Activated B cell treated with CpG ODN at 0.5 μM for 24 hours (primary cell): ENCODE measurements around the gene MPC1. TPM values are rescaled to one million over a fixed set of nuclear protein-coding genes. Genes with fewer than 3 reads are reported as not detected.

Experiments
- ATAC-seq: fragments of 200-7000 bp; cut with Tn5 transposase; one replicate; pipeline ENCODE4 v1.10.0; 2021; ENCODE audit warnings: low read depth, mild to moderate bottlenecking, moderate library complexity
- CTCF ChIA-PET: fragments of 350-600 bp; sonication (Branson Sonifier 250); formaldehyde crosslinking; loops from one replicate; lab custom pipeline; 2021; ENCODE audit warnings: antibody characterized with exemption; lab: Charles Lee
- POLR2A ChIA-PET: fragments of 350-600 bp; sonication (Branson Sonifier 250); formaldehyde crosslinking; loops from one replicate; lab custom pipeline; 2021; ENCODE audit warnings: antibody characterized with exemption; lab: Charles Lee
- DNase-seq: peaks from one replicate; pipeline ENCODE4 v3.0.0; 2022
- H3K27ac Mint-ChIP-seq: one replicate; pipeline ENCODE4 v1.8.0; 2020; ENCODE audit warnings: mixed read lengths
- H3K27me3 Mint-ChIP-seq: one replicate; pipeline ENCODE4 v1.8.0; 2021; ENCODE audit warnings: mixed read lengths
- H3K36me3 Mint-ChIP-seq: one replicate; pipeline ENCODE4 v1.8.0; 2021; ENCODE audit warnings: low read depth, mixed read lengths
- H3K4me1 Mint-ChIP-seq: one replicate; pipeline ENCODE4 v1.8.0; 2021; ENCODE audit warnings: mixed read lengths
- H3K4me3 Mint-ChIP-seq: one replicate; pipeline ENCODE4 v1.8.0; 2020; ENCODE audit warnings: mild to moderate bottlenecking, mixed read lengths
- H3K9me3 Mint-ChIP-seq: one replicate; pipeline ENCODE4 v1.8.0; 2020; ENCODE audit warnings: mixed read lengths
- CTCF ChIP-seq: fragments of 200-600 bp; IDR thresholded peaks from one replicate; pipeline ENCODE4 v1.8.0; 2022; ENCODE audit warnings: antibody characterized with exemption, mild to moderate bottlenecking
- intact Hi-C: fragments of 100-400 bp; cut with micrococcal nuclease; formaldehyde crosslinking; loops from one replicate; pipeline ENCODE4 v1.15.1; 2024
- total RNA-seq: library from RNA; stranded (reverse); gene quantifications from 2 replicates; pipeline ENCODE4 v1.2.3, GENCODE V29; 2022

Gene MPC1
- total RNA-seq, 1 donor from 2014 or later = 17.3 TPM

- CTCF ChIA-PET = no interaction called here
- Mint-ChIP-seq H3K36me3 (peaks cover 2% of the 10 kb centered on the region), H3K4me3 (no peak overlapping the region), H3K4me1 (peaks cover 8% of the 10 kb centered on the region), H3K27me3 (no peaks in the 10 kb centered on the region), H3K27ac (no peak overlapping the region), H3K9me3 (no peaks in the 10 kb centered on the region)
- no peak for TF ChIP-seq CTCF
- no peak for DNase-seq
- POLR2A ChIA-PET = no interaction called here
- no peak for ATAC-seq
- intact Hi-C loops = no loop called here
These were observed 26.4 kb upstream of the MPC1 start for GRCh38 chr6:166408936-166409755.

- TF ChIP-seq CTCF = no peak
- ChIA-PET POLR2A (no interaction called here), CTCF (interaction anchor here (9.6 kb wide), 1 partner anchor 95 kb away, joined by 131 read pairs; the partner anchor contains the start of gene PRR18)
- H3K4me1 Mint-ChIP-seq = peaks cover 8% of the 10 kb centered on the region
- intact Hi-C loops = no loop called here
- ATAC-seq = no peak
- no peaks in the 10 kb centered on the region for H3K9me3 Mint-ChIP-seq
- H3K27me3 Mint-ChIP-seq = peaks cover 2% of the 10 kb centered on the region
- no peak for DNase-seq
- no peak overlapping the region for H3K27ac Mint-ChIP-seq
- H3K4me3 Mint-ChIP-seq = no peak overlapping the region
- no peaks in the 10 kb centered on the region for H3K36me3 Mint-ChIP-seq
These were observed 23.5 kb upstream of the MPC1 start for GRCh38 chr6:166406197-166406596.

- Mint-ChIP-seq H3K4me3 (no peak overlapping the region), H3K27ac (no peak overlapping the region), H3K27me3 (peaks cover 2% of the 10 kb centered on the region), H3K9me3 (no peaks in the 10 kb centered on the region), H3K36me3 (no peaks in the 10 kb centered on the region), H3K4me1 (peaks cover 5% of the 10 kb centered on the region)
- CTCF ChIA-PET = interaction anchor here (9.6 kb wide), 1 partner anchor 94 kb away, joined by 131 read pairs; the partner anchor contains the start of gene PRR18
- ATAC-seq = no peak
- POLR2A ChIA-PET = no interaction called here
- DNase-seq = no peak
- TF ChIP-seq CTCF = no peak
- intact Hi-C loops = no loop called here
These were observed 22.6 kb upstream of the MPC1 start for GRCh38 chr6:166405386-166405785.

- TF ChIP-seq CTCF = no peak
- DNase-seq = no peak
- no peak overlapping the region for H3K4me3 Mint-ChIP-seq
- no peak overlapping the region for H3K27ac Mint-ChIP-seq
- ChIA-PET CTCF (interaction anchor here (1.0 to 9.6 kb wide), 5 partner anchors 22 to 129 kb away, joined by 6 to 131 read pairs (median 32); partner anchors contain the start of gene PRR18), POLR2A (no interaction called here)
- ATAC-seq = no peak
- H3K36me3 Mint-ChIP-seq = no peaks in the 10 kb centered on the region
- peaks cover 2% of the 10 kb centered on the region for H3K27me3 Mint-ChIP-seq
- H3K4me1 Mint-ChIP-seq = no peaks in the 10 kb centered on the region
- H3K9me3 Mint-ChIP-seq = no peaks in the 10 kb centered on the region
- intact Hi-C loops = no loop called here
These were observed 20.0 kb upstream of the MPC1 start for GRCh38 chr6:166402582-166403277.
